ACHN (cell line): ENCODE results near the gene TBC1D3E.
"Not testable (repeated sequence)": the region's sequence is repeated elsewhere in the genome, so short reads cannot be mapped to it uniquely, and the experiment has no call there.

Experiments
- DNase-seq: peaks from one replicate; pipeline ENCODE4 v3.0.0-alpha.2; 2015
- in situ Hi-C: cut with HindIII; loops from 2 replicates; pipeline ENCODE4 v1.10.0; 2017; ENCODE audit warnings: low sequenced_read_pairs, low pct_ligation_motif_present, low pct_unique_long_range_greater_than_20kb

Gene TBC1D3E

GRCh38 chr17:38127651-38128050 is at the start of gene TBC1D3E:
Gene TBC1D3E, plus strand, starts transcription at chr17:38127951. Its CDS starts 1,545 bp downstream, at chr17:38129496.
- DNase-seq, in situ Hi-C loops: not testable (repeated sequence)

- in situ Hi-C loops, DNase-seq: not testable (repeated sequence)
These were observed 40.4 kb upstream of the TBC1D3E start for GRCh38 chr17:38087344-38087743.

GRCh38 chr17:38088120-38088519 is 39.6 kb upstream of the TBC1D3E start:
- DNase-seq, in situ Hi-C loops: not testable (repeated sequence)

GRCh38 chr17:38094059-38094694 is 33.6 kb upstream of the TBC1D3E start:
- DNase-seq, in situ Hi-C loops: not testable (repeated sequence)

GRCh38 chr17:38099262-38099661 is 28.5 kb upstream of the TBC1D3E start:
- in situ Hi-C loops, DNase-seq: not testable (repeated sequence)

- in situ Hi-C loops, DNase-seq: not testable (repeated sequence)
These were observed 7.9 kb upstream of the TBC1D3E start for GRCh38 chr17:38119829-38120228.

GRCh38 chr17:38134860-38135259 is 7.1 kb downstream of the TBC1D3E start:
- in situ Hi-C loops, DNase-seq: not testable (repeated sequence)
